Hindlimb muscle (tissue), 1 donor: ENCODE results near the gene ATG2B. TPM values are rescaled to one million over a fixed set of nuclear protein-coding genes. Genes with fewer than 3 reads are reported as not detected.

Source experiments
- DNase-seq: peaks from one replicate; pipeline ENCODE4 v3.0.0-alpha.2; 2013
- polyA plus RNA-seq: library from polyadenylated mRNA; unstranded; fragments of 120-200 nt; gene quantifications from one replicate; pipeline ENCODE4 v1.2.1, GENCODE V29; 2013; ENCODE audit not compliant: insufficient read length

ATG2B gene
- polyA plus RNA-seq, 1 donor: 17.4 TPM

GRCh38 chr14:96270565-96271420 is 92.3 kb downstream of the ATG2B start:
- no peak for DNase-seq

GRCh38 chr14:96269359-96269710 is 93.8 kb downstream of the ATG2B start:
- DNase-seq: no peak

- no peak for DNase-seq
Observed at GRCh38 chr14:96268431-96269358, 94.4 kb downstream of the ATG2B start.

GRCh38 chr14:96267916-96268315 is 95.2 kb downstream of the ATG2B start:
- no peak for DNase-seq

- DNase-seq: peak; percentile 63
Observed at GRCh38 chr14:96267336-96267735, 95.8 kb downstream of the ATG2B start.

- DNase-seq: no peak
Observed at GRCh38 chr14:96265383-96266095, 97.6 kb downstream of the ATG2B start.

- no peak for DNase-seq
Observed at GRCh38 chr14:96264853-96265252, 98.3 kb downstream of the ATG2B start.

GRCh38 chr14:96264200-96264553 is 99.0 kb downstream of the ATG2B start:
- DNase-seq: no peak

GRCh38 chr14:96263347-96264199 is 99.6 kb downstream of the ATG2B start:
- DNase-seq: no peak

- DNase-seq: no peak
Observed at GRCh38 chr14:96261772-96262655, 101.1 kb downstream of the ATG2B start.

- DNase-seq: no peak
Observed at GRCh38 chr14:96261053-96261452, 102.1 kb downstream of the ATG2B start.

GRCh38 chr14:96260341-96260821 is 102.8 kb downstream of the ATG2B start:
- DNase-seq: no peak

GRCh38 chr14:96257900-96258299 is 105.2 kb downstream of the ATG2B start:
- no peak for DNase-seq

GRCh38 chr14:96257056-96257455 is 106.1 kb downstream of the ATG2B start:
- no peak for DNase-seq

GRCh38 chr14:96256407-96256806 is 106.7 kb downstream of the ATG2B start:
- DNase-seq: no peak

GRCh38 chr14:96255501-96256366 is 107.4 kb downstream of the ATG2B start, which contains the start of gene BDKRB1:
BDKRB1 (plus strand) TSS chr14:96256210; CDS start chr14:96263683, 7,473 bp downstream.
- no peak for DNase-seq

- DNase-seq: no peak
Observed at GRCh38 chr14:96254687-96255086, 108.5 kb downstream of the ATG2B start.

- no peak for DNase-seq
Observed at GRCh38 chr14:96252999-96253539, 110.1 kb downstream of the ATG2B start.

- DNase-seq: no peak
Observed at GRCh38 chr14:96252323-96252998, 110.7 kb downstream of the ATG2B start.
